A673 (cell line): ENCODE data around the gene BLOC1S2. TPM values are rescaled to one million over a fixed set of nuclear protein-coding genes. Genes with fewer than 3 reads are reported as not detected.
"Not testable (repeated sequence)": the region's sequence is repeated elsewhere in the genome, so short reads cannot be mapped to it uniquely, and the experiment has no call there.

Experiments
- BruUV-seq: library from RNA; stranded (reverse); fragments of 400-500 nt; replicated peaks from 2 replicates; lab custom pipeline; 2021; lab: Mats Ljungman, UMichigan
- CTCF ChIA-PET: fragments of 300-600 bp; sonication (Branson Sonifier 250); formaldehyde crosslinking; loops from one replicate; lab custom pipeline; 2022; ENCODE audit warnings: antibody characterized with exemption; lab: Charles Lee
- POLR2A ChIA-PET: fragments of 300-600 bp; sonication (Branson Sonifier 250); formaldehyde crosslinking; loops from one replicate; lab custom pipeline; 2022; ENCODE audit warnings: antibody characterized with exemption; ENCODE audit not compliant: low non-redundant PET; lab: Charles Lee
- DNase-seq: peaks from one replicate; pipeline ENCODE4 v3.0.0-alpha.2; 2015; ENCODE audit warnings: low spot score
- H3K27ac ChIP-seq: fragments of 200-600 bp; sonication (generic); 2 replicates; pipeline ENCODE4 v1.5.1; 2016; ENCODE audit warnings: mixed run types, low read depth, mild to moderate bottlenecking, mixed read lengths, antibody characterized with exemption, low read length; ENCODE audit not compliant: poor library complexity, severe bottlenecking
- H3K27me3 ChIP-seq: fragments of 200-600 bp; sonication (generic); replicated peaks from 2 replicates; pipeline ENCODE4 v1.6.1; 2017; ENCODE audit warnings: mixed run types, low read depth, mild to moderate bottlenecking, mixed read lengths, antibody characterized with exemption, low read length; ENCODE audit not compliant: insufficient read depth, poor library complexity
- H3K36me3 ChIP-seq: fragments of 200-600 bp; sonication (generic); 2 replicates; pipeline ENCODE4 v1.6.1; 2016; ENCODE audit warnings: mixed run types, mild to moderate bottlenecking, mixed read lengths, antibody characterized with exemption, low read length; ENCODE audit not compliant: insufficient read depth, poor library complexity, severe bottlenecking
- H3K4me1 ChIP-seq: fragments of 200-600 bp; sonication (generic); 2 replicates; pipeline ENCODE4 v1.6.1; 2017; ENCODE audit warnings: mixed run types, mild to moderate bottlenecking, mixed read lengths, antibody characterized with exemption, low read length; ENCODE audit not compliant: insufficient read depth, poor library complexity, severe bottlenecking
- H3K4me3 ChIP-seq: fragments of 200-600 bp; sonication (generic); 2 replicates; pipeline ENCODE4 v1.5.1; 2016; ENCODE audit warnings: low read depth, mixed run types, mild to moderate bottlenecking, mixed read lengths, low read length; ENCODE audit not compliant: poor library complexity, severe bottlenecking
- H3K9me3 ChIP-seq: fragments of 200-600 bp; sonication (generic); 2 replicates; pipeline ENCODE4 v1.6.1; 2016; ENCODE audit warnings: mixed run types, low read depth, mild to moderate bottlenecking, mixed read lengths, antibody characterized with exemption, low read length; ENCODE audit not compliant: poor library complexity, severe bottlenecking
- CTCF ChIP-seq: fragments of 300-800, 200-600 bp; sonication (generic); conservative IDR thresholded peaks from 2 replicates; pipeline ENCODE4 v1.5.1; 2017; ENCODE audit warnings: low read depth, mild to moderate bottlenecking, antibody characterized with exemption, low read length, moderate library complexity, mixed read lengths
- EZH2 ChIP-seq: fragments of 200-600 bp; sonication (generic); IDR thresholded peaks from 2 replicates; pipeline ENCODE4 v1.6.1; 2017; ENCODE audit warnings: borderline replicate concordance, low read depth, mild to moderate bottlenecking, mixed read lengths, antibody characterized with exemption, low read length; ENCODE audit not compliant: poor library complexity, severe bottlenecking
- intact Hi-C: fragments of 100-400 bp; cut with micrococcal nuclease; formaldehyde crosslinking; loops from one replicate; pipeline ENCODE4 v1.10.0; 2022; ENCODE audit not compliant: unreplicated experiment
- total RNA-seq: library from RNA; stranded (reverse); gene quantifications from 2 replicates; pipeline ENCODE4 v1.2.3, GENCODE V29; 2021

The BLOC1S2 gene
- total RNA-seq, 1 experiment from 2014 or later = 52.5 TPM

GRCh38 chr10:100282907-100283306 is 3.6 kb downstream of the BLOC1S2 start:
- intact Hi-C loops = no loop called here
- Histone ChIP-seq H3K36me3 (peaks cover 29% of the 10 kb centered on the region), H3K27ac (no peak overlapping the region), H3K4me3 (no peak overlapping the region), H3K4me1 (peaks cover 6% of the 10 kb centered on the region), H3K9me3 (no peaks in the 10 kb centered on the region), H3K27me3 (no peaks in the 10 kb centered on the region)
- CTCF ChIA-PET = no interaction called here
- POLR2A ChIA-PET = no interaction called here
- no peak for TF ChIP-seq CTCF
- TF ChIP-seq EZH2 = no peak
- BruUV-seq = no TSS peak
- DNase-seq = no peak

- H3K4me1 ChIP-seq, H3K9me3 ChIP-seq, CTCF ChIA-PET, POLR2A ChIA-PET, H3K27me3 ChIP-seq, H3K27ac ChIP-seq, BruUV-seq, DNase-seq, H3K4me3 ChIP-seq, intact Hi-C loops: not testable (repeated sequence)
- H3K36me3 ChIP-seq = peaks cover 34% of the 10 kb centered on the region
Observed at GRCh38 chr10:100276971-100277370, 9.5 kb downstream of the BLOC1S2 start.

GRCh38 chr10:100267239-100268104 is 19.0 kb downstream of the BLOC1S2 start, which contains the start of gene CWF19L1:
CWF19L1 (minus strand) TSS chr10:100267638; CDS start chr10:100267593, 45 bp downstream.
- CTCF ChIA-PET = no interaction called here

More at GRCh38 chr10:100267239-100268104, 19.0 kb downstream of the BLOC1S2 start, which contains the start of gene CWF19L1:
- intact Hi-C loops = no loop called here
- Histone ChIP-seq H3K27me3 (no peaks in the 10 kb centered on the region), H3K36me3 (no peaks in the 10 kb centered on the region), H3K27ac (peak within 1 kb of the TSS; percentile 58), H3K9me3 (no peaks in the 10 kb centered on the region), H3K4me1 (peaks cover 8% of the 10 kb centered on the region), H3K4me3 (peak within 1 kb of the TSS; percentile 81)
- POLR2A ChIA-PET = no interaction called here
- DNase-seq = peak; percentile 91
- BruUV-seq = TSS peak; percentile 98
- TF ChIP-seq EZH2 = no peak
- TF ChIP-seq CTCF = no peak
